ENCODE data around the gene AOAH.

DNA sequence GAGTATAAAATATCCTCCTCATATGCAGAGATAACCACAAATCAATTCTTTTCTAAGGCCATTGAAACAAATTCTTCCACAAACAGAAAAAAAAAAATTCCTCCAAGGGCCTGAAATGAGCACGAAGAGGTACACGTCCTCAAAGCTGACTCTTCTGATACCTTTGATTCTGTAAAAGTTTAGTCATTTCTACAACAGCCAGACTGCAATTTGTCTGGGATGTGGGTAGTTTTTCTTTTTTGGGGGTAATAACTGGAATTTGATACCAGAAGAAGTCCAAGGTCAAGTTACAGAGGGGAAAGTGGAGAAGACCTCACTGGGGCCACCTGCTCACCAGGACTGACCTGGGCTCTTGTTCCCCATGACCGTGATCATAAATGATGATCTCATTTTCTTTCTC lies 121.8 kb downstream of the AOAH start:
- no peak for TF ChIP-seq POLR2A (IDR thresholded peaks at IDR 0.05)
- TF ChIP-seq, protein P1, sequence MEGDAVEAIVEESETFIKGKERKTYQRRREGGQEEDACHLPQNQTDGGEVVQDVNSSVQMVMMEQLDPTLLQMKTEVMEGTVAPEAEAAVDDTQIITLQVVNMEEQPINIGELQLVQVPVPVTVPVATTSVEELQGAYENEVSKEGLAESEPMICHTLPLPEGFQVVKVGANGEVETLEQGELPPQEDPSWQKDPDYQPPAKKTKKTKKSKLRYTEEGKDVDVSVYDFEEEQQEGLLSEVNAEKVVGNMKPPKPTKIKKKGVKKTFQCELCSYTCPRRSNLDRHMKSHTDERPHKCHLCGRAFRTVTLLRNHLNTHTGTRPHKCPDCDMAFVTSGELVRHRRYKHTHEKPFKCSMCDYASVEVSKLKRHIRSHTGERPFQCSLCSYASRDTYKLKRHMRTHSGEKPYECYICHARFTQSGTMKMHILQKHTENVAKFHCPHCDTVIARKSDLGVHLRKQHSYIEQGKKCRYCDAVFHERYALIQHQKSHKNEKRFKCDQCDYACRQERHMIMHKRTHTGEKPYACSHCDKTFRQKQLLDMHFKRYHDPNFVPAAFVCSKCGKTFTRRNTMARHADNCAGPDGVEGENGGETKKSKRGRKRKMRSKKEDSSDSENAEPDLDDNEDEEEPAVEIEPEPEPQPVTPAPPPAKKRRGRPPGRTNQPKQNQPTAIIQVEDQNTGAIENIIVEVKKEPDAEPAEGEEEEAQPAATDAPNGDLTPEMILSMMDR (IDR thresholded peaks at IDR 0.05) = no peak

All from esophagus squamous epithelium (tissue), 4 donors.